Measurements from ENCODE around the gene EIF4E2.
A peak's percentile ranks its signal among the peaks of the same experiment; 100 is the strongest.

The EIF4E2 gene

DNA sequence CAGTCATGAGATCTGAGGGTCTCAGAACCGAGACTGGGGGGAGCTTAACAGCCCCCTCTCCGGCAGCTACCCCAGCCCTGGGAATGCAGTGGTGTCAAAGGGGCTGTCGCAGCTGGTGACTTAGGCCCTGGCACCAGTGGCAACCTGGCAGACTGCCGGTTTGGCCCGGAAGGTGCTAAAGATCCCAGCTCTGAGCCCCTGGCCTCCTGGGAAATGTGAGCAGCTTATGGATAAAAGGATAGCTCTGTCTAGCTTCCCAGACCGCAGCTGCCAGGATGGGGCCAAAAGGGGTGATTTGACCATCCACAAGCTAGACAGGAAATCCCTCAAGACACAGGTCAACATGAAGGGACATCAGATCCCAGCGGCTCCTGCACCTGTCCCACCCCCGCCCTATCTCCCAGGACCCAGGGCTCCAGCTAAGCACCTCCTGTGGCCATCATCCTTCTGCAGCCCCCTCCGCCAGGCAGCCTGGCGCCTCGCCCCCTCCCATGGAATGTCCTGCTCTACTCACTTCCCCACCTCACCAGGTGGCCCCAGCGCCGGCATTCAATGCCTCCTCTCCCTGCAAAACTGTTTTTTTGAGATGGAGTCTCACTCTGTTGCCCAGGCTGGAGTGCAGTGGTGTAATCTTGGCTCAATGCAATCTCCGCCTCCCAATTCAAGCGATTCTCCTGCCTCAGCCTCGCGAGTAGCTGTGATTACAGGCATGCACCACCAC, 49.7 kb downstream of the EIF4E2 start:
- no peak for DNase-seq (ENCODE audit: low read depth)

GRCh38 chr2:232603283-232603682, 52.8 kb downstream of the EIF4E2 start:
- no peak for DNase-seq (ENCODE audit: low read depth)

DNA sequence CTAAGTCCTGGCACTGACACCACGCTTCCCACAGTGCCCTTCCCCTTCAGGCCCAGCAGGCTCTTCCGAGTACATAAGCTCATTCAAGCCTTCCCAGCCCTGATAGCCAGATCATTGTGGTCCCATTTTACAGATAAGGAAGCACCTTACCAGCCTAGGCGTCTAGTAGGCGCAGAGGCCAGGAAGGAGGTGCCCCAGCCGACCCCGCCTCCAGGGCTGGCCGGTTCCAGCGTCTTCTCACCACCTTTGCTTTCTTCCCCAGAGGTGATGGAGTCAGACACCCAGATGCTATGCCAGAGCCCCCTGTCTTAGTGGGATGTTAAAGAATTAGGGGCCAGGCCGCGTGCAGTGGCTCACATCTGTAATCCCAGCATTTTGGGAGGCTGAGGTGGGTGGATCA, 54.0 kb downstream of the EIF4E2 start:
- DNase-seq (ENCODE audit: low read depth): no peak

DNA sequence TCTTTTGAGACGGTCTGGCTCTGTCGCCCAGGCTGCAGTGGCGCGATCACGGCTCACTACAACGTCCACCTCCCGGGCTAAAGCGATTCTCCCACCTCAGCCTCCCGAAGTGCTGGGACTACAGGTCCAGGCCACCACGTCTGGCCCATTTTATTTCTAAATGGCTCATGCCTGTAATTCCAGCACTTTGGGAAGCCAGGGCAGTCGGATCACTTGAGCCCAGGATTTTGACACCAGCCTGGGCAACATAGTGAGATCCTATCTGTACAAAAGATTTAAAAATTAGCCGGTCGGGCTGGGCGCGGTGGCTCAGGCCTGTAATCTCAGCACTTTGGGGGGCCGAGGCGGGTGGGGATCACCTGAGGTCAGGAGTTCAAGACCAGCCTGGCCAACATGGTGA, 56.5 kb downstream of the EIF4E2 start:
- DNase-seq (ENCODE audit: low read depth): no peak

- DNase-seq (ENCODE audit: low read depth): no peak
Measured at GRCh38 chr2:232609607-232610006, 59.1 kb downstream of the EIF4E2 start.

DNA sequence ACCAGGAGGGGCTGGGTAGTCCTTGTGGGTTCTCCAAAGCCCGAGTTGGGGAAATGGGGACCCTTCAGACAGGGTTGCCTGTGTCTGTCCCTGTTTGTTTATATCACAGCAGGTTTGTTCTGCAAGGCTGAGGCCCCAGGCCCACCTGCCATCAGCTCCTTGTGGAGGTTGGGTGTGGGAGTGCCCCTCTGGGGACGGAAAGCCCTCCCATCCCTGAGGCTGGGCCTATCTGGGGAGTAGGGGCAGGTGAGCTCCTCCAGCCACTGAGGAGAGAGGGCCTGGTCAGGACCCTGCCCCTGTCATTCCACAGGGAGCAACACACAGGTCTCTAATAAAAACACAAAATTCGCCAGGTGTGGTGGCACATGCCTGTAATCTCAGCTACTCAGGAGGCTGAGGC, 59.6 kb downstream of the EIF4E2 start:
- no peak for DNase-seq (ENCODE audit: low read depth)

GRCh38 chr2:232611061-232611460, 60.6 kb downstream of the EIF4E2 start:
- no peak for DNase-seq (ENCODE audit: low read depth)

GRCh38 chr2:232611559-232612218, 61.2 kb downstream of the EIF4E2 start:
- peak; percentile 67 for DNase-seq (ENCODE audit: low read depth)

GRCh38 chr2:232613538-232614134, 63.1 kb downstream of the EIF4E2 start:
- DNase-seq (ENCODE audit: low read depth): no peak

DNA sequence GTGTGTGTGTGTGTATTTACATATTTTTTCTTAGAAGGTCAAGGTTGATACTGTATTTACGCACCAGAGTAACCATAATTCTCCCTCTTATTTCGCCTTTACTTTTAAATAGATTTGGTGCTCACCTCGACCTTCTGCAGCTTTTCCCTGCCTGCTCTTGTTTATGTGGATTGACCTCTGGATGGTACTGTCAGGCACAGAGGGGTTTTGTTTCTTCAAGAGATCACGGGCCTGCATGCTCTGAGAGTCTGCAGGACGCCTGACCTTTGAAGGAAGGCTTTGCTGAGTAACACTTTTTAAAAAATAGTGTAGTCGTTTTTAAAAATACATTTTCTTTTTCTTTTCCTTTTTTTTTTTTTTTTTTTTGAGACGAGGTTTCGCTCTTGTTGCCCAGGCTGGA, 64.8 kb downstream of the EIF4E2 start:
- DNase-seq (ENCODE audit: low read depth): no peak
